Cardiac fibroblast (primary cell): ENCODE results near the gene GFRA1.

ENCODE experiments used
- DNase-seq, 2 donors: peaks; one replicate each; pipeline versions ENCODE4 v3.0.0 to v3.0.0-alpha.2; 2010; ENCODE audit warnings: low read depth in 2 of 2
- H3K4me3 ChIP-seq, 2 donors: replicated peaks in 1 of 2; 1 replicate in 1 of 2; 2 replicates in 1 of 2; pipeline ENCODE4 v1.5.1; 2011; ENCODE audit warnings: low read depth in 2 of 2, low read length in 2 of 2, mild to moderate bottlenecking in 2 of 2, moderate library complexity in 1 of 2
- TF ChIP-seq, protein P1 (sequence below): IDR thresholded peaks from one replicate; pipeline ENCODE4 v1.5.1; 2011; ENCODE audit warnings: low read depth, mild to moderate bottlenecking, low read length, inconsistent platforms

The GFRA1 gene

GRCh38 chr10:116121640-116122525 is 151.1 kb downstream of the GFRA1 start:
- TF ChIP-seq, protein P1, sequence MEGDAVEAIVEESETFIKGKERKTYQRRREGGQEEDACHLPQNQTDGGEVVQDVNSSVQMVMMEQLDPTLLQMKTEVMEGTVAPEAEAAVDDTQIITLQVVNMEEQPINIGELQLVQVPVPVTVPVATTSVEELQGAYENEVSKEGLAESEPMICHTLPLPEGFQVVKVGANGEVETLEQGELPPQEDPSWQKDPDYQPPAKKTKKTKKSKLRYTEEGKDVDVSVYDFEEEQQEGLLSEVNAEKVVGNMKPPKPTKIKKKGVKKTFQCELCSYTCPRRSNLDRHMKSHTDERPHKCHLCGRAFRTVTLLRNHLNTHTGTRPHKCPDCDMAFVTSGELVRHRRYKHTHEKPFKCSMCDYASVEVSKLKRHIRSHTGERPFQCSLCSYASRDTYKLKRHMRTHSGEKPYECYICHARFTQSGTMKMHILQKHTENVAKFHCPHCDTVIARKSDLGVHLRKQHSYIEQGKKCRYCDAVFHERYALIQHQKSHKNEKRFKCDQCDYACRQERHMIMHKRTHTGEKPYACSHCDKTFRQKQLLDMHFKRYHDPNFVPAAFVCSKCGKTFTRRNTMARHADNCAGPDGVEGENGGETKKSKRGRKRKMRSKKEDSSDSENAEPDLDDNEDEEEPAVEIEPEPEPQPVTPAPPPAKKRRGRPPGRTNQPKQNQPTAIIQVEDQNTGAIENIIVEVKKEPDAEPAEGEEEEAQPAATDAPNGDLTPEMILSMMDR: no peak
- DNase-seq: no peak
- H3K4me3 ChIP-seq: no peak overlapping the region

DNA sequence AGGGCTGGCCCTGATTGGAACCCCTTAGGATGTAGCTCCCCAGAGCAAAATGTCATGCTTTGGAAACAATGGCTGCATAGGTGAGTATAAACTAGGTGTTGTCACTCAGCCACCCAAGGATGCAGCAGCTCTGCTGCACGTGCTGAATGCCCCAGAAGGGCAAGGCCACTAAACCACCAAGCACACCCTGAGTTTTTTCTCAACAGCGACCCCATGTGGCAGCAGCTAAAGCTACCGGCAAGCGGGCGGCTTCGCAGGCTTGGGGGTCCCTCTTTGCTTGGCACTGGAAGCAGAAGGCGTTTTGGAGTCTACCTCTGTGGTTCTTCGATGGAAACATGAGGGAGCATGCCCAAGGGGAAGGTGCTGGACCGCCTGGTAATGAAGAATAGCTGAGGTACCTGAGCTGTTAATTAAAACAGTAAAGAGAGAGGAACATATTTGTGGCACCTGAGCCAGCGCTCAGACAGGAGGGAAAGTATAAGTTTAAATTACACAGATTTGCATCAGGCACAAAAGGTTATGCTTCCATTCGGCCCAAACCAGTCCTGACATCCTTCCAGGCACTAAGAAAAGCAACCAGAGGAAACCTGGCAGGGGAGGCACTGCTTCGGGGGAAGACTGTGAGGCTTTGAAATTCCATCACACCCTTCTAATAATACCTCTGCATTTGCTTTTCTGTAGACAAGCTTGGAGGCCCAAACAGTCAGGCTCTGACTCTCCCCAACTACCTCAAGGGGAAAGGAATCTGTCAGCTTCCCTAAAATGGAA is 152.1 kb downstream of the GFRA1 start:
- H3K4me3 ChIP-seq: no peak overlapping the region
- no peak for DNase-seq
- TF ChIP-seq, protein P1: no peak

DNA sequence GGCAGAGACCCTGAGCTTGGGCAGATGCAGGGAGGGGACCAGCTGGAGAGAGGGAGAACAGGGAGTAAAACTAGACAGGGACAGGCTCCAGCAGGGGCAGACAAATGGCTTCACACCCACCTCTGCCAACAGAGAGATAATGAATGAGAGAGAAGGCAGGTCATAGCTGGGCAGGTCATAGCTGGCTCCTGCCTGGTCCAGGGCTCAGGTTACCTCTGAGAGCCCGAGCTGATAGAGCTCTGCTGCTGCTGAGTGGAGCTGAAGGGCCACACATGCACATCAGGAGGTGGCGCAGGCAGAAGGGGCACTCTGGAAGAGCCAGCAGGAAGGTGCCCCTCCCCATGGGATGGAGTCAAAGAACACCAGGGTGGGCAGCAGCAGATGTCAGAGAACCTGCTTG is 154.2 kb downstream of the GFRA1 start:
- DNase-seq: no peak
- TF ChIP-seq, protein P1: no peak
- H3K4me3 ChIP-seq: no peak overlapping the region

- TF ChIP-seq, protein P1: no peak
- no peak for DNase-seq
- H3K4me3 ChIP-seq: no peak overlapping the region
Measured at GRCh38 chr10:116115797-116116196, 157.2 kb downstream of the GFRA1 start.

GRCh38 chr10:116115036-116115641 is 157.9 kb downstream of the GFRA1 start:
- H3K4me3 ChIP-seq: no peak overlapping the region
- no peak for DNase-seq
- TF ChIP-seq, protein P1: no peak

- TF ChIP-seq, protein P1: no peak
- H3K4me3 ChIP-seq: no peak overlapping the region
- peak in 1 of 2 donors; percentile 2 for DNase-seq
Measured at GRCh38 chr10:116113721-116114501, 159.1 kb downstream of the GFRA1 start.
